HepG2 (cell line): ENCODE measurements around the gene RPS6KB1. TPM values are rescaled to one million over a fixed set of nuclear protein-coding genes. Genes with fewer than 3 reads are reported as not detected.
A peak's percentile ranks its signal among the peaks of the same experiment; 100 is the strongest.

Source experiments
- ARNT ChIP-seq: fragments of 450-650 bp; IDR thresholded peaks from 2 replicates; pipeline ENCODE4 v1.6.1; 2017
- MIXL1 ChIP-seq: IDR thresholded peaks from 2 replicates; pipeline ENCODE4 v1.6.1; 2016
- SRSF1 ChIP-seq: fragments of 200-400 bp; formaldehyde crosslinking; optimal IDR thresholded peaks from 2 replicates; pipeline ENCODE3; 2017; ENCODE audit warnings: mild to moderate bottlenecking, low read depth, low read length, moderate library complexity
- SSRP1 ChIP-seq: IDR thresholded peaks from 2 replicates; pipeline ENCODE4 v1.6.1; 2016; ENCODE audit warnings: control low read depth
- TEAD3 ChIP-seq: optimal IDR thresholded peaks from 2 replicates; pipeline ENCODE3; 2016; ENCODE audit warnings: borderline replicate concordance
- TOE1 ChIP-seq: sonication (generic); formaldehyde crosslinking; IDR thresholded peaks from 2 replicates; pipeline ENCODE4 v1.4.0; 2020; ENCODE audit warnings: mild to moderate bottlenecking, missing genetic modification reagents
- ZNF468 ChIP-seq: sonication (generic); formaldehyde crosslinking; IDR thresholded peaks from 2 replicates; pipeline ENCODE4 v1.8.0; 2022; ENCODE audit warnings: mild to moderate bottlenecking, moderate library complexity, missing genetic modification reagents
- ZSCAN31 ChIP-seq: sonication (generic); formaldehyde crosslinking; IDR thresholded peaks from 2 replicates; pipeline ENCODE4 v1.5.0; 2020; ENCODE audit warnings: low read depth, mild to moderate bottlenecking, missing genetic modification reagents
- ZZZ3 ChIP-seq: sonication (generic); formaldehyde crosslinking; IDR thresholded peaks from 2 replicates; pipeline ENCODE4 v1.4.0; 2020; ENCODE audit warnings: missing genetic modification reagents, mild to moderate bottlenecking, borderline replicate concordance
- polyA plus RNA-seq, 8 experiments: library from polyadenylated mRNA; depleted of rRNA in 3 of 8; stranded (reverse) in 7 of 8; unstranded in 1 of 8; fragments of >200 nt; fragmentation: Illumina TruSeq in 4 of 8; extraction: Trizol in 4 of 8; gene quantifications; 2 replicates each; pipeline versions ENCODE4 v1.2.1 to v1.2.3, GENCODE V29; 2011 to 2016; ENCODE audit warnings: low read depth in 4 of 8, missing spikeins in 1 of 8, mixed read lengths in 1 of 8; ENCODE audit not compliant: insufficient read depth in 1 of 8
- total RNA-seq, 5 experiments: library from RNA; depleted of rRNA; stranded (reverse); fragments of >200 nt; fragmentation: Illumina TruSeq; extraction: Trizol; gene quantifications; 2 replicates each; pipeline ENCODE4 v1.2.3, GENCODE V29; 2016; ENCODE audit warnings: low read depth in 1 of 5
- TF ChIP-seq, protein P1 (sequence below): sonication (generic); formaldehyde crosslinking; IDR thresholded peaks from 2 replicates; pipeline ENCODE4 v1.4.0; 2020; ENCODE audit warnings: mild to moderate bottlenecking, missing genetic modification reagents
- TF ChIP-seq, protein P2 (sequence below): sonication (generic); formaldehyde crosslinking; IDR thresholded peaks from 2 replicates; pipeline ENCODE4 v1.4.0; 2020; ENCODE audit warnings: missing genetic modification reagents
- TF ChIP-seq, protein P3 (sequence below): IDR thresholded peaks from 2 replicates; pipeline ENCODE4 v1.6.1; 2016; ENCODE audit warnings: missing compliant biosample characterization, missing genetic modification reagents, borderline replicate concordance
- TF ChIP-seq, protein P4 (sequence below): IDR thresholded peaks from 2 replicates; pipeline ENCODE4 v1.6.1; 2016
- TF ChIP-seq, protein P5 (sequence below): sonication (generic); formaldehyde crosslinking; IDR thresholded peaks from 2 replicates; pipeline ENCODE4 v1.4.0; 2020; ENCODE audit warnings: missing genetic modification reagents; ENCODE audit errors: not compliant biosample characterization
- TF ChIP-seq, protein P6 (sequence below): sonication (generic); formaldehyde crosslinking; IDR thresholded peaks from 2 replicates; pipeline ENCODE4 v1.8.0; 2022; ENCODE audit warnings: mild to moderate bottlenecking, missing genetic modification reagents, borderline replicate concordance

The RPS6KB1 gene
- total and polyA plus RNA-seq, 2 of the 13 experiments (the other 11 are each of a cell fraction or from before 2014, with no cell fraction given), result 16.5 to 42.2 TPM

DNA sequence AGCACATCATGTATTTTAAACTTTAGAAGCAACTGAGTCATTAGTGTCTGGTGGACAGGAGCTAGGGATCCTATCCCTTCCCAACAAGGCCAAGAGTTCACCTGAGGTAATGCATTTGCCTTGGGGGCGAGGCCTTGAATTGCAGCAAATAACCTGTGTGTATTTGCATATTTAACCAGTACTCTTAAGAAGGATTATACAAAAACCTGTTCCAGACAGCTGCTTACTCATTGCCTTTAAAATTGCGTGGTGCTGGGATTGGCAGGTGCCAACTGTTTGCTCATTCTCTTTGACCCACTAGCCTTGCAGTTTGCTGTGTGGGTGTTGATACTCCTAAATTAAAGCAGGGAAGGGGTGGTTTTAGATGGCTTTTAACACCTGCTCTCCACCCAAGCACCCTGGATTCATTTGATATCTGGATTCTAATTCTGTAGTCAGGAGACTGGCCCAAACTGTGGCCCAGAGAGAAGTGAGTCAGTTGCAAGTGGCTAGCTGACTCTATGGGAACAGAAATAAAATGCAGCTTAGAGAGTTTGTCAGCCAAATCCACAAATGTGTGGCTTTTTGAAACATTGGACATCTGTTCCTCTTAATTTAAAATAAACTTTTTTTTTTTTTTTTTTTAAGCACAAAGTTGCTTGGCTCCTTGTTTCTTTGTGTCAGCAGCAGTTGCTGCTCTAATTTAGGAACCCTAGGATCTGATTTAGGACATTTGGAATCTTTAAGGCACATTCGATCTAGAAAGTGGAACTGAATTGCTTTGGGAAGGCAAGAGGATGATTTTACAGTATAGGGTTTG lies 47.1 kb upstream of the RPS6KB1 start (continued):
- TF ChIP-seq, protein P1, sequence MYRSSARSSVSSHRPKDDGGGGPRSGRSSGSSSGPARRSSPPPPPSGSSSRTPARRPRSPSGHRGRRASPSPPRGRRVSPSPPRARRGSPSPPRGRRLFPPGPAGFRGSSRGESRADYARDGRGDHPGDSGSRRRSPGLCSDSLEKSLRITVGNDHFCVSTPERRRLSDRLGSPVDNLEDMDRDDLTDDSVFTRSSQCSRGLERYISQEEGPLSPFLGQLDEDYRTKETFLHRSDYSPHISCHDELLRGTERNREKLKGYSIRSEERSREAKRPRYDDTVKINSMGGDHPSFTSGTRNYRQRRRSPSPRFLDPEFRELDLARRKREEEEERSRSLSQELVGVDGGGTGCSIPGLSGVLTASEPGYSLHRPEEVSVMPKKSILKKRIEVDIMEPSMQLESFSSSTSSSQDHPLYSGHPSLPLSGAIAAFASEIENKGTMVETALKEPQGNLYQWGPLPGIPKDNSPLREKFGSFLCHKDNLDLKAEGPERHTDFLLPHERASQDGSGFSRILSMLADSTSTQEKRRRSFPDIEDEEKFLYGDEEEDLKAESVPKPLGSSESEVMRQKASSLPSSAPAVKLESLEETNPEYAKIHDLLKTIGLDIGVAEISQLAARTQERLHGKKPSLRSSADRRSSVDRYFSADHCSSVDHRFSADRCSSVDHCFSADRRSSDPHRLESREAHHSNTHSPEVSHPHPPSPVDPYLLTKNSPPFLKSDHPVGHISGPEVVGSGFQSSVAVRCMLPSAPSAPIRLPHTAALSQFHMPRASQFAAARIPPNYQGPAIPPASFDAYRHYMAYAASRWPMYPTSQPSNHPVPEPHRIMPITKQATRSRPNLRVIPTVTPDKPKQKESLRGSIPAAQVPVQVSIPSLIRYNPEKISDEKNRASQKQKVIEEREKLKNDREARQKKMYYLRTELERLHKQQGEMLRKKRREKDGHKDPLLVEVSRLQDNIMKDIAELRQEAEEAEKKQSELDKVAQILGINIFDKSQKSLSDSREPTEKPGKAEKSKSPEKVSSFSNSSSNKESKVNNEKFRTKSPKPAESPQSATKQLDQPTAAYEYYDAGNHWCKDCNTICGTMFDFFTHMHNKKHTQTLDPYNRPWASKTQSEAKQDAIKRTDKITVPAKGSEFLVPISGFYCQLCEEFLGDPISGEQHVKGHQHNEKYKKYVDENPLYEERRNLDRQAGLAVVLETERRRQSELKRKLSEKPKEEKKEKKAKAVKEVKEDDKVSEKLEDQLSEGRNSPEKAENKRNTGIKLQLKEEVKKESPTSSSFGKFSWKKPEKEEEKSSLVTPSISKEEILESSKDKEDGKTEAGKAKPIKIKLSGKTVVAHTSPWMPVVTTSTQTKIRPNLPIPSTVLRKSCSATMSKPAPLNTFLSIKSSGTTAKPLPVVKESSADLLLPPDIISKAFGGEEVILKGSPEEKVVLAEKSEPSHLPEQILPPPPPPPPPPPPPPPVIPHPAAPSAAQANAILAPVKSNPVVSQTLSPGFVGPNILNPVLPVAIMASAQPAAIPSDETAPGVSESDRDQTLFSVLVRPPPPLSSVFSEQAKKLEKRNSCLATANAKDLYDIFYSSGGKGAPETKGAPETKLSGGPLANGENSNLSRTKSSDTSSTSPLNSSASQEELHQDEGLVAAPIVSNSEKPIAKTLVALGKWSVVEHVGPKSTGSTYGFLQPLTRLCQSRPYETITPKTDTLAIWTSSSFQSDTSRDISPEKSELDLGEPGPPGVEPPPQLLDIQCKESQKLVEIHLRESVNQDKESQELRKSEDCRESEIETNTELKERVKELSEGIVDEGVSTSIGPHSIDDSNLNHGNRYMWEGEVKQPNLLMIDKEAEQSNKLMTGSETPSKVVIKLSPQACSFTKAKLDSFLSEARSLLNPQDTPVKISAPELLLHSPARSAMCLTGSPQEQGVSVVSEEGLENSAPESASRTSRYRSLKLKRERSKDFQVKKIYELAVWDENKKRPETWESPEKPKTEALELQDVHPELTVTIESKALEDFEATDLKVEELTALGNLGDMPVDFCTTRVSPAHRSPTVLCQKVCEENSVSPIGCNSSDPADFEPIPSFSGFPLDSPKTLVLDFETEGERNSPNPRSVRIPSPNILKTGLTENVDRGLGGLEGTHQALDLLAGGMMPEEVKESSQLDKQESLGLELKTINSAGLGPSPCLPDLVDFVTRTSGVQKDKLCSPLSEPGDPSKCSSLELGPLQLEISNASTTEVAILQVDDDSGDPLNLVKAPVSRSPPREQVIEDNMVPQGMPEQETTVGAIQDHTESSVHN (CRISPR knock-in tag), result no peak
- TF ChIP-seq ZNF468 (CRISPR knock-in tag), result no peak
- TF ChIP-seq, protein P2, sequence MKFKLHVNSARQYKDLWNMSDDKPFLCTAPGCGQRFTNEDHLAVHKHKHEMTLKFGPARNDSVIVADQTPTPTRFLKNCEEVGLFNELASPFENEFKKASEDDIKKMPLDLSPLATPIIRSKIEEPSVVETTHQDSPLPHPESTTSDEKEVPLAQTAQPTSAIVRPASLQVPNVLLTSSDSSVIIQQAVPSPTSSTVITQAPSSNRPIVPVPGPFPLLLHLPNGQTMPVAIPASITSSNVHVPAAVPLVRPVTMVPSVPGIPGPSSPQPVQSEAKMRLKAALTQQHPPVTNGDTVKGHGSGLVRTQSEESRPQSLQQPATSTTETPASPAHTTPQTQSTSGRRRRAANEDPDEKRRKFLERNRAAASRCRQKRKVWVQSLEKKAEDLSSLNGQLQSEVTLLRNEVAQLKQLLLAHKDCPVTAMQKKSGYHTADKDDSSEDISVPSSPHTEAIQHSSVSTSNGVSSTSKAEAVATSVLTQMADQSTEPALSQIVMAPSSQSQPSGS (CRISPR knock-in tag), result peak; percentile 70
- TF ChIP-seq ARNT, result no peak
- 0 out of 2 replicates have a peak, but pooled peaks have one; percentile 62 for TF ChIP-seq SSRP1
- no peak for TF ChIP-seq ZZZ3 (CRISPR knock-in tag)
- TF ChIP-seq ZSCAN31 (CRISPR knock-in tag), result no peak
- TF ChIP-seq TEAD3 (CRISPR knock-in tag), result peak; percentile 37
- TF ChIP-seq, protein P3, sequence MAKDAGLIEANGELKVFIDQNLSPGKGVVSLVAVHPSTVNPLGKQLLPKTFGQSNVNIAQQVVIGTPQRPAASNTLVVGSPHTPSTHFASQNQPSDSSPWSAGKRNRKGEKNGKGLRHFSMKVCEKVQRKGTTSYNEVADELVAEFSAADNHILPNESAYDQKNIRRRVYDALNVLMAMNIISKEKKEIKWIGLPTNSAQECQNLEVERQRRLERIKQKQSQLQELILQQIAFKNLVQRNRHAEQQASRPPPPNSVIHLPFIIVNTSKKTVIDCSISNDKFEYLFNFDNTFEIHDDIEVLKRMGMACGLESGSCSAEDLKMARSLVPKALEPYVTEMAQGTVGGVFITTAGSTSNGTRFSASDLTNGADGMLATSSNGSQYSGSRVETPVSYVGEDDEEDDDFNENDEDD, result 0 out of 2 replicates have a peak, but pooled peaks have one; percentile 10
- no peak for TF ChIP-seq SRSF1
- TF ChIP-seq MIXL1, result 0 out of 2 replicates have a peak, but pooled peaks have one; percentile 49
- TF ChIP-seq, protein P4, sequence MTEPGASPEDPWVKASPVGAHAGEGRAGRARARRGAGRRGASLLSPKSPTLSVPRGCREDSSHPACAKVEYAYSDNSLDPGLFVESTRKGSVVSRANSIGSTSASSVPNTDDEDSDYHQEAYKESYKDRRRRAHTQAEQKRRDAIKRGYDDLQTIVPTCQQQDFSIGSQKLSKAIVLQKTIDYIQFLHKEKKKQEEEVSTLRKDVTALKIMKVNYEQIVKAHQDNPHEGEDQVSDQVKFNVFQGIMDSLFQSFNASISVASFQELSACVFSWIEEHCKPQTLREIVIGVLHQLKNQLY (CRISPR knock-in tag), result no peak
- TF ChIP-seq, protein P5, sequence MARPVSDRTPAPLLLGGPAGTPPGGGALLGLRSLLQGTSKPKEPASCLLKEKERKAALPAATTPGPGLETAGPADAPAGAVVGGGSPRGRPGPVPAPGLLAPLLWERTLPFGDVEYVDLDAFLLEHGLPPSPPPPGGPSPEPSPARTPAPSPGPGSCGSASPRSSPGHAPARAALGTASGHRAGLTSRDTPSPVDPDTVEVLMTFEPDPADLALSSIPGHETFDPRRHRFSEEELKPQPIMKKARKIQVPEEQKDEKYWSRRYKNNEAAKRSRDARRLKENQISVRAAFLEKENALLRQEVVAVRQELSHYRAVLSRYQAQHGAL (CRISPR knock-in tag), result no peak
- no peak for TF ChIP-seq TOE1 (CRISPR knock-in tag)
- TF ChIP-seq, protein P6, sequence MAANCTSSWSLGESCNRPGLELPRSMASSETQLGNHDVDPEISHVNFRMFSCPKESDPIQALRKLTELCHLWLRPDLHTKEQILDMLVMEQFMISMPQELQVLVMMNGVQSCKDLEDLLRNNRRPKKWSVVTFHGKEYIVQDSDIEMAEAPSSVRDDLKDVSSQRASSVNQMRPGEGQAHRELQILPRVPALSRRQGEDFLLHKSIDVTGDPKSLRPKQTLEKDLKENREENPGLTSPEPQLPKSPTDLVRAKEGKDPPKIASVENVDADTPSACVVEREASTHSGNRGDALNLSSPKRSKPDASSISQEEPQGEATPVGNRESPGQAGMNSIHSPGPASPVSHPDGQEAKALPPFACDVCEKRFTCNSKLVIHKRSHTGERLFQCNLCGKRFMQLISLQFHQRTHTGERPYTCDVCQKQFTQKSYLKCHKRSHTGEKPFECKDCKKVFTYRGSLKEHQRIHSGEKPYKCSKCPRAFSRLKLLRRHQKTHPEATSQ (CRISPR knock-in tag), result no peak
